ENCODE results near the gene EML2.

GRCh38 chr19:45687599-45687998 is 48.4 kb upstream of the EML2 start:
- TF ChIP-seq EZH2 (optimal IDR thresholded peaks at IDR 0.05; ENCODE audit: low read depth, low read length) = no peak
- no peak for TF ChIP-seq EZH2phosphoT487 (IDR thresholded peaks at IDR 0.05; ENCODE audit: low read length)
- no peak for TF ChIP-seq CTCF (IDR thresholded peaks at IDR 0.05; ENCODE audit: low read length)
